HTERT RPE-1 (cell line): Measurements from ENCODE around the gene SUCLG2.

Experiments used
- in situ Hi-C: fragments of 300-500 bp; cut with MboI; formaldehyde crosslinking; loops from 4 replicates; pipeline ENCODE4 v1.14.3; 2020; ENCODE audit warnings: low sequenced_read_pairs

SUCLG2 gene

GRCh38 chr3:67649681-67650080 lies 4.7 kb downstream of the SUCLG2 start:
- in situ Hi-C loops: no loop called here

- in situ Hi-C loops: no loop called here
Measured at GRCh38 chr3:67648701-67649100, 5.7 kb downstream of the SUCLG2 start.

- in situ Hi-C loops: no loop called here
Measured at GRCh38 chr3:67648229-67648628, 6.2 kb downstream of the SUCLG2 start.

GRCh38 chr3:67647390-67647878 lies 7.0 kb downstream of the SUCLG2 start:
- in situ Hi-C loops: no loop called here

- in situ Hi-C loops: no loop called here
Measured at GRCh38 chr3:67646586-67647234, 7.7 kb downstream of the SUCLG2 start.

GRCh38 chr3:67644827-67645226 lies 9.6 kb downstream of the SUCLG2 start:
- in situ Hi-C loops: no loop called here

GRCh38 chr3:67642734-67643133 lies 11.7 kb downstream of the SUCLG2 start:
- in situ Hi-C loops: no loop called here

- in situ Hi-C loops: no loop called here
Measured at GRCh38 chr3:67642190-67642589, 12.2 kb downstream of the SUCLG2 start.

GRCh38 chr3:67641451-67641850 lies 13.0 kb downstream of the SUCLG2 start:
- in situ Hi-C loops: no loop called here

GRCh38 chr3:67640023-67640660 lies 14.3 kb downstream of the SUCLG2 start:
- in situ Hi-C loops: no loop called here

- in situ Hi-C loops: no loop called here
Measured at GRCh38 chr3:67637255-67637900, 17.0 kb downstream of the SUCLG2 start.

GRCh38 chr3:67635806-67636205 lies 18.6 kb downstream of the SUCLG2 start:
- in situ Hi-C loops: no loop called here

- in situ Hi-C loops: no loop called here
Measured at GRCh38 chr3:67635257-67635656, 19.2 kb downstream of the SUCLG2 start.

GRCh38 chr3:67630666-67631362 lies 23.6 kb downstream of the SUCLG2 start:
- in situ Hi-C loops: no loop called here

GRCh38 chr3:67624687-67625086 lies 29.7 kb downstream of the SUCLG2 start:
- in situ Hi-C loops: no loop called here

- in situ Hi-C loops: no loop called here
Measured at GRCh38 chr3:67624078-67624477, 30.3 kb downstream of the SUCLG2 start.

- in situ Hi-C loops: no loop called here
Measured at GRCh38 chr3:67622652-67623051, 31.8 kb downstream of the SUCLG2 start.

- in situ Hi-C loops: no loop called here
Measured at GRCh38 chr3:67620869-67621268, 33.5 kb downstream of the SUCLG2 start.

GRCh38 chr3:67619991-67620390 lies 34.4 kb downstream of the SUCLG2 start:
- in situ Hi-C loops: no loop called here

GRCh38 chr3:67617518-67617917 lies 36.9 kb downstream of the SUCLG2 start:
- in situ Hi-C loops: no loop called here

GRCh38 chr3:67616046-67616445 lies 38.4 kb downstream of the SUCLG2 start:
- in situ Hi-C loops: no loop called here

- in situ Hi-C loops: no loop called here
Measured at GRCh38 chr3:67614195-67614594, 40.2 kb downstream of the SUCLG2 start.
